H1 (cell line): ENCODE measurements around the gene VSTM2B. TPM values are rescaled to one million over a fixed set of nuclear protein-coding genes. Genes with fewer than 3 reads are reported as not detected.

Source experiments
- BACH1 ChIP-seq: IDR thresholded peaks from 2 replicates; pipeline ENCODE4 v1.6.1; 2012; ENCODE audit warnings: low read length, improper control_type of control experiment
- CBX5 ChIP-seq: fragments of 300-800, 300-1000 bp; sonication (generic); IDR thresholded peaks from 2 replicates; pipeline ENCODE4 v1.7.1; 2016; ENCODE audit warnings: antibody characterized with exemption, low read length, low read depth
- CTBP2 ChIP-seq: IDR thresholded peaks from 2 replicates; pipeline ENCODE4 v1.7.0; 2011; ENCODE audit warnings: borderline replicate concordance, mild to moderate bottlenecking, moderate library complexity, mixed read lengths, low read length; ENCODE audit not compliant: insufficient read depth, insufficient read length
- KDM1A ChIP-seq: fragments of 200-600, 300-600 bp; sonication (generic); IDR thresholded peaks from 2 replicates; pipeline ENCODE4 v1.7.1; 2016; ENCODE audit warnings: mild to moderate bottlenecking, low read length, borderline replicate concordance
- MAX ChIP-seq: IDR thresholded peaks from 2 replicates; pipeline ENCODE4 v1.6.1; 2012; ENCODE audit warnings: inconsistent platforms
- PHF8 ChIP-seq: fragments of 200-600 bp; sonication (generic); conservative IDR thresholded peaks from 2 replicates; pipeline ENCODE4 v1.7.1; 2012; ENCODE audit warnings: low read depth, mild to moderate bottlenecking, inconsistent platforms, low read length, moderate library complexity
- RAD21 ChIP-seq, 2 experiments: IDR thresholded peaks in 1 of 2; conservative IDR thresholded peaks in 1 of 2; 2 replicates each; pipeline ENCODE4 v1.6.1; 2011; ENCODE audit warnings: low read depth in 2 of 2, low read length in 2 of 2, improper control_type of control experiment in 1 of 2, inconsistent platforms in 1 of 2, mild to moderate bottlenecking in 1 of 2, moderate library complexity in 1 of 2
- RNF2 ChIP-seq: fragments of 200-900, 300-1000 bp; sonication (generic); IDR thresholded peaks from 2 replicates; pipeline ENCODE4 v1.7.1; 2016; ENCODE audit warnings: borderline replicate concordance, low read depth, mild to moderate bottlenecking, antibody characterized with exemption, low read length; ENCODE audit not compliant: poor library complexity, severe bottlenecking; ENCODE audit errors: missing control alignments
- polyA plus RNA-seq, 7 experiments: library from polyadenylated mRNA; depleted of rRNA in 3 of 7; stranded (reverse) in 5 of 7; unstranded in 2 of 7; fragments of >200 nt in 5 of 7; fragments of 200-250 nt in 2 of 7; gene quantifications; 1 replicate in 5 of 7; 2 replicates in 1 of 7; 4 replicates in 1 of 7; pipeline versions ENCODE4 v1.2.1 to v1.2.3, GENCODE V29; 2011 to 2013; ENCODE audit warnings: missing spikeins in 2 of 7, mixed read lengths in 2 of 7
- total RNA-seq: library from RNA; stranded (reverse); fragmentation: NEBNext Ultra II Directional; extraction: Animal tissue kit (Norgen Biotek cat#: 25700); gene quantifications from 2 replicates; pipeline ENCODE4 v1.2.1, GENCODE V29; 2021
- TF ChIP-seq, protein P1 (sequence below): fragments of 300-600 bp; sonication (generic); IDR thresholded peaks from 2 replicates; pipeline ENCODE4 v1.7.1; 2012; ENCODE audit warnings: low read length, moderate library complexity, mild to moderate bottlenecking, inconsistent platforms; ENCODE audit not compliant: insufficient replicate concordance

VSTM2B gene
- total and polyA plus RNA-seq, 2 of the 8 experiments (the other 6 are each of a cell fraction or from before 2014, with no cell fraction given): 0.82 to 1.5 TPM

DNA sequence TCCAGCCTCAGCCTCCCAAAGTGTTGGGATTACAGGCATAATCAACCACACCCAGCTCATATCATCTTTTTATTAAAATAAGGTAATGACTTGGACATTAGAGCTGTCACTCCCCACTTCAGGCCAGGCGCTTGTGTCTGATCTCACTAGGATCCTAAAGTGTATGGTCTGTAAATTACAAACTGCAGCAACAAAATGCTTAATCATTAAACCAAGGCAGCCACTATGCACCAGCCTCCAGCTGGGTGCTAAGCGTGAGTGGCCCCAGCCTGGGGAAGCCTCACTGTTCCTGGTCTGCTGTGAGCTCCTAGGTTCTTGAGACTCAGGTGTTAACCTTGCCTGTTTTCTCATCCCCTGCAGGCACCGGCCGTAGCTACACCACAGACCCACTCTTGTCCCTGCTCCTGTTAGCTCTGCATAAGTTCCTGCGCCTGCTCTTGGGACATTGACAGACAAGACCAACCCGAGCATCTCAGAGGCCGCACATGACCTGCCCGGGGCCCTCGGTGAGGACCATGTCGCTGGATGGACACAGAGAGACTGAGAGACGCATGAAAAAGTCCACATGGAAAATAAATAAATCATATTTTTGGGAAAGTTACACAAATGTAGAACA, 37.8 kb downstream of the VSTM2B start (continued):
- TF ChIP-seq, protein P1, sequence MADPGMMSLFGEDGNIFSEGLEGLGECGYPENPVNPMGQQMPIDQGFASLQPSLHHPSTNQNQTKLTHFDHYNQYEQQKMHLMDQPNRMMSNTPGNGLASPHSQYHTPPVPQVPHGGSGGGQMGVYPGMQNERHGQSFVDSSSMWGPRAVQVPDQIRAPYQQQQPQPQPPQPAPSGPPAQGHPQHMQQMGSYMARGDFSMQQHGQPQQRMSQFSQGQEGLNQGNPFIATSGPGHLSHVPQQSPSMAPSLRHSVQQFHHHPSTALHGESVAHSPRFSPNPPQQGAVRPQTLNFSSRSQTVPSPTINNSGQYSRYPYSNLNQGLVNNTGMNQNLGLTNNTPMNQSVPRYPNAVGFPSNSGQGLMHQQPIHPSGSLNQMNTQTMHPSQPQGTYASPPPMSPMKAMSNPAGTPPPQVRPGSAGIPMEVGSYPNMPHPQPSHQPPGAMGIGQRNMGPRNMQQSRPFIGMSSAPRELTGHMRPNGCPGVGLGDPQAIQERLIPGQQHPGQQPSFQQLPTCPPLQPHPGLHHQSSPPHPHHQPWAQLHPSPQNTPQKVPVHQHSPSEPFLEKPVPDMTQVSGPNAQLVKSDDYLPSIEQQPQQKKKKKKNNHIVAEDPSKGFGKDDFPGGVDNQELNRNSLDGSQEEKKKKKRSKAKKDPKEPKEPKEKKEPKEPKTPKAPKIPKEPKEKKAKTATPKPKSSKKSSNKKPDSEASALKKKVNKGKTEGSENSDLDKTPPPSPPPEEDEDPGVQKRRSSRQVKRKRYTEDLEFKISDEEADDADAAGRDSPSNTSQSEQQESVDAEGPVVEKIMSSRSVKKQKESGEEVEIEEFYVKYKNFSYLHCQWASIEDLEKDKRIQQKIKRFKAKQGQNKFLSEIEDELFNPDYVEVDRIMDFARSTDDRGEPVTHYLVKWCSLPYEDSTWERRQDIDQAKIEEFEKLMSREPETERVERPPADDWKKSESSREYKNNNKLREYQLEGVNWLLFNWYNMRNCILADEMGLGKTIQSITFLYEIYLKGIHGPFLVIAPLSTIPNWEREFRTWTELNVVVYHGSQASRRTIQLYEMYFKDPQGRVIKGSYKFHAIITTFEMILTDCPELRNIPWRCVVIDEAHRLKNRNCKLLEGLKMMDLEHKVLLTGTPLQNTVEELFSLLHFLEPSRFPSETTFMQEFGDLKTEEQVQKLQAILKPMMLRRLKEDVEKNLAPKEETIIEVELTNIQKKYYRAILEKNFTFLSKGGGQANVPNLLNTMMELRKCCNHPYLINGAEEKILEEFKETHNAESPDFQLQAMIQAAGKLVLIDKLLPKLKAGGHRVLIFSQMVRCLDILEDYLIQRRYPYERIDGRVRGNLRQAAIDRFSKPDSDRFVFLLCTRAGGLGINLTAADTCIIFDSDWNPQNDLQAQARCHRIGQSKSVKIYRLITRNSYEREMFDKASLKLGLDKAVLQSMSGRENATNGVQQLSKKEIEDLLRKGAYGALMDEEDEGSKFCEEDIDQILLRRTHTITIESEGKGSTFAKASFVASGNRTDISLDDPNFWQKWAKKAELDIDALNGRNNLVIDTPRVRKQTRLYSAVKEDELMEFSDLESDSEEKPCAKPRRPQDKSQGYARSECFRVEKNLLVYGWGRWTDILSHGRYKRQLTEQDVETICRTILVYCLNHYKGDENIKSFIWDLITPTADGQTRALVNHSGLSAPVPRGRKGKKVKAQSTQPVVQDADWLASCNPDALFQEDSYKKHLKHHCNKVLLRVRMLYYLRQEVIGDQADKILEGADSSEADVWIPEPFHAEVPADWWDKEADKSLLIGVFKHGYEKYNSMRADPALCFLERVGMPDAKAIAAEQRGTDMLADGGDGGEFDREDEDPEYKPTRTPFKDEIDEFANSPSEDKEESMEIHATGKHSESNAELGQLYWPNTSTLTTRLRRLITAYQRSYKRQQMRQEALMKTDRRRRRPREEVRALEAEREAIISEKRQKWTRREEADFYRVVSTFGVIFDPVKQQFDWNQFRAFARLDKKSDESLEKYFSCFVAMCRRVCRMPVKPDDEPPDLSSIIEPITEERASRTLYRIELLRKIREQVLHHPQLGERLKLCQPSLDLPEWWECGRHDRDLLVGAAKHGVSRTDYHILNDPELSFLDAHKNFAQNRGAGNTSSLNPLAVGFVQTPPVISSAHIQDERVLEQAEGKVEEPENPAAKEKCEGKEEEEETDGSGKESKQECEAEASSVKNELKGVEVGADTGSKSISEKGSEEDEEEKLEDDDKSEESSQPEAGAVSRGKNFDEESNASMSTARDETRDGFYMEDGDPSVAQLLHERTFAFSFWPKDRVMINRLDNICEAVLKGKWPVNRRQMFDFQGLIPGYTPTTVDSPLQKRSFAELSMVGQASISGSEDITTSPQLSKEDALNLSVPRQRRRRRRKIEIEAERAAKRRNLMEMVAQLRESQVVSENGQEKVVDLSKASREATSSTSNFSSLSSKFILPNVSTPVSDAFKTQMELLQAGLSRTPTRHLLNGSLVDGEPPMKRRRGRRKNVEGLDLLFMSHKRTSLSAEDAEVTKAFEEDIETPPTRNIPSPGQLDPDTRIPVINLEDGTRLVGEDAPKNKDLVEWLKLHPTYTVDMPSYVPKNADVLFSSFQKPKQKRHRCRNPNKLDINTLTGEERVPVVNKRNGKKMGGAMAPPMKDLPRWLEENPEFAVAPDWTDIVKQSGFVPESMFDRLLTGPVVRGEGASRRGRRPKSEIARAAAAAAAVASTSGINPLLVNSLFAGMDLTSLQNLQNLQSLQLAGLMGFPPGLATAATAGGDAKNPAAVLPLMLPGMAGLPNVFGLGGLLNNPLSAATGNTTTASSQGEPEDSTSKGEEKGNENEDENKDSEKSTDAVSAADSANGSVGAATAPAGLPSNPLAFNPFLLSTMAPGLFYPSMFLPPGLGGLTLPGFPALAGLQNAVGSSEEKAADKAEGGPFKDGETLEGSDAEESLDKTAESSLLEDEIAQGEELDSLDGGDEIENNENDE: no peak
- no peak for TF ChIP-seq RNF2
- TF ChIP-seq RAD21 (IDR thresholded peaks at IDR 0.05 in 1 of 2, conservative IDR thresholded peaks at IDR 0.05 in 1 of 2; ENCODE audit: low read depth in 2 of 2, low read length in 2 of 2): no peak
- TF ChIP-seq CTBP2: no peak
- TF ChIP-seq PHF8: no peak
- no peak for TF ChIP-seq KDM1A
- TF ChIP-seq BACH1: no peak
- no peak for TF ChIP-seq CBX5
- TF ChIP-seq MAX: no peak
